Activated T-cell treated with anti-CD3 and anti-CD28 coated beads for 48 hours (primary cell): ENCODE measurements around the gene NEK4.
"Not testable (repeated sequence)": the region's sequence is repeated elsewhere in the genome, so short reads cannot be mapped to it uniquely, and the experiment has no call there.

Experiments used
- DNase-seq: peaks from one replicate; pipeline ENCODE4 v3.0.0-alpha.2; 2020; ENCODE audit warnings: low read depth

NEK4 gene

DNA sequence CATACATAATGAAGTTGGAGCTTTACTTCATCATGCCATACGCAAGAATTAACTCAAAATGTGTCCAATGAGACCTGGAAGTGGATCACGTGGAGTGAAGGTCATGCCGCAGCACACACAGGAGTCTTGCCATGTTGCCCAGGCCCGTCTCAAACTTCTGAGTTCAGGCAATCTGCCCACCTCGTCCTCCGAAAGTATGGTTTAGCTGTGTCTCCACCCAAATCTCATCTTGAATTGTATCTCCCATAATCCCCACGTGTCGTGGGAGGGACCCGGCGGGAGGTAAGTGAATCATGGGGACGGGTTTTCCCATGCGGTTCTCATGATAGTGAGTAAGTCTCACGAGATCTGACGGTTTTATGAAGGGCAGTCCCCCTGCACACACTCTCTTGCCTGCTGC, 39.1 kb downstream of the NEK4 start:
- no peak for DNase-seq

DNA sequence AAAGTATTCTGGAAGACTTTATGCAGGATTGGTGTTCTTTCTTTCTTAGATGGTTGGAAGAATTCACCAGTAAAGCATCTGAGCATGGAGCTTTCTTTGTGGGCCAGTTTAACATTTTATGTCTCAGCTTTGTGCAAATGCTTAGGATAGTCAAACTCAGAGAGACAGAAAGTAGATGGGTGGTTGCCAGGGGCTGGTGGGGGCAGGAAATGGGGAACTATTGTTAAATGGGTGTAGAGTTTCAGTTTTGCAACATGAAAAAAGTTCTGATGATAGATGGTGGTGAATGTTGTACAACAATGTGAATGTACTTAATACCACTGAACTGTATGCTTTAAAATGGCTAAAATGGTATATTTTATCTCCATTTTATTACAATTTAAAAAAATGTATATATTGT, 40.1 kb downstream of the NEK4 start:
- no peak for DNase-seq

- not testable (repeated sequence) for DNase-seq
These were observed 42.0 kb downstream of the NEK4 start for GRCh38 chr3:52728753-52729152.

DNA sequence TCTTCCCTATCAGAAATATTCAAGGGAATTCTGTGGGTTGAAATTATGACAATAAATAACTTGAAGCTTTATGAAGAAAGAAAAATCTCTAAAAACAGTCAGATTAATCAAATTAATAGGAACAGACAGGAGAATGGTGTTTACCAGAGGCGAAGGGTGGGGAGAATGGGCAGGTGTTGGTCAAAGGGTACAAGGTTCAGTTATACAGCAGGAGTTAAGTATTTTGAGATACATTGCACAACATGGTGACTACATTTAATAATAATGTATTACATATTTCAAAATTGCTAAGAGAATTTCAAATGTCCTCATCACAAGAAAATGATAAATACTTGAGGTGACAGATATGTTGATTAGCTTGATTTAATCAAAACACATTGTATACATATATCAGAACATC, 46.2 kb downstream of the NEK4 start:
- no peak for DNase-seq

DNA sequence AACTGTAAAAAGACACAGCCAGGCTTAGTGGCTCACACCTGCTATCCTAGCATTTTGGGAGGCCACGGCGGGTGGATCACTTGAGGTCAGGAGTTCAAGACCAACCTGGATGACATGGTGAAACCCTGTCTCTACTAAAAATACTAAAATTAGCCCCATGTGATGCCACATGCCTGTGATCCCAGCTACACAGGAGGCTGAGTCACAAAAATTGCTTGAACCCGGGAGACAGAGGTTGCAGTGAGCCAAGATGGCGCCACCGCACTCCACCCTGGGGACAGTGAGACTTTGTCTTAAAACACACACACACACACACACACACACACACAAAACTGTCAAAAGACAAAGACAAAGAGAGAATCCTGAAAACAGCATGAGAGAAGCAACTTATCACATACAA, 46.8 kb downstream of the NEK4 start:
- DNase-seq = no peak

DNA sequence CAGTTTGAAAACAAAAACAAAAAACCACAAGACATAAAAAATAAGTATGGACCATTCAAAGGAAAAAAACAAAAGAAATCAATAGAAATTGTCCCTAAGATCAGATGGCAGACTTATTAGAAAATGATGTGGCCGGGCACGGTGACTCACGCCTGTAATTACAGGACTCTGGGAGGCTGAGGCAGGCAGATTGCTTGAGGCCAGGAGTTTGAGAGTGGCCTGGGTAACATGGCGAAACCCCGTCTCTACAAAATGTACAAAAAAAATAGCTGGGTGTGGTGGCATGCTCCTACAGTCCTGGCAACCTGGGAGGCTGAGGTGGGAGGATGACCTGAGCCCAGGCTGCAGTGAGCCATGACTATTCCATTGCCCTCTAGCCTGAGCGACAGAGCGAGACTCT, 48.2 kb downstream of the NEK4 start:
- no peak for DNase-seq

GRCh38 chr3:52721730-52722008, 49.1 kb downstream of the NEK4 start:
- DNase-seq = no peak

DNA sequence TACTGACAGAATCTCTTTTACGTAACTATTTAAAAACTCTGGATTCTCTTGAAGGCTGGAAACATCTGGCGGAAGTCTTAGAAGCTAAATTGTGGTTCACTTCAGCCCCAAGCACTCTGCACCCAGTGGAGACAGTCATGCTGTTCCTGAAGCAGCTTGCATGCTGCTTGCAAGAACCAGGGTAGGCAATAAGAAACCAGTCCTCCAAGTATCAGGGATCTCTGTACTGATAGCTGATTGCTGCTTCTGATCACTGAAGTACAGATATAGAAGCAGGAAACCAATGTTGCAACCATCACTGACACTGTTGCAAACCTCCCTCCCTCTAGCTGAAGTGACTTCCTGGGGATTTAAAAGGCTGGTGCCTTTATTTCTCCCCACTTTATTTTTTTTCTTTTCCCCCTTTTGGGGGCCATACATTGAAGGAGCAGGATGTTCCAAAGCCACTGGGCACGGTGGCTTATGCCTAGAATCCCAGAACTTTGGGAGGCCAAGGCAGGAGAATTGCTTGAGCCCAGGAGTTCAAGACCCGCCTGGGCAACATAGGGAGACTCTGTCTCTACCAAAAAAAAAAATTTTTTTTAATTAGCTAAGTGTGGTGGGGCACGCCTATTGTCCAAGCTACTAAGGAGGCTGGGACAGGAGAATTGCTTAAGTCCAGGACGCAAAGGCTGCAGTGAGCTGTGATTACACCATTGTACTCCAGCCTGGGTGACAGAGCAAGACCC, 49.6 kb downstream of the NEK4 start:
- no peak for DNase-seq

DNA sequence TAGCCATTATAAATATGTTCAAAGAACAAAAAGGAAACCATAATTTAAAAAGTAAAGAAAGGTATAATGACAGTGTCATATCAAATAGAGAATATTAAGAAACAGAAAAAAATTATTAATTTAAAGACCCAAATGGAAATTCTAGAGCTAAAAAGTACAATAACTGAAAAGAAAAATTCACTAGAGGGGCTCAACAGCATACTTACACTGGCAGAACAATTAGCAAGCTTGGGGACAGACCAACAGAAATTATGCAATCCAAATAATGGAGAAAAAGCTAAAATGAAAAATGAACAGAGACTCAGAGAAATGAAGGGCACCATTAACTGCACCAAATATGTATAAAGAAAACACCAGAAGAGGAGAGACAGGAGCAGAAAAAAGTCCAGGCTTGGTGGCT, 51.1 kb downstream of the NEK4 start:
- DNase-seq = no peak

- no peak for DNase-seq
These were observed 54.9 kb downstream of the NEK4 start for GRCh38 chr3:52715714-52716305.

DNA sequence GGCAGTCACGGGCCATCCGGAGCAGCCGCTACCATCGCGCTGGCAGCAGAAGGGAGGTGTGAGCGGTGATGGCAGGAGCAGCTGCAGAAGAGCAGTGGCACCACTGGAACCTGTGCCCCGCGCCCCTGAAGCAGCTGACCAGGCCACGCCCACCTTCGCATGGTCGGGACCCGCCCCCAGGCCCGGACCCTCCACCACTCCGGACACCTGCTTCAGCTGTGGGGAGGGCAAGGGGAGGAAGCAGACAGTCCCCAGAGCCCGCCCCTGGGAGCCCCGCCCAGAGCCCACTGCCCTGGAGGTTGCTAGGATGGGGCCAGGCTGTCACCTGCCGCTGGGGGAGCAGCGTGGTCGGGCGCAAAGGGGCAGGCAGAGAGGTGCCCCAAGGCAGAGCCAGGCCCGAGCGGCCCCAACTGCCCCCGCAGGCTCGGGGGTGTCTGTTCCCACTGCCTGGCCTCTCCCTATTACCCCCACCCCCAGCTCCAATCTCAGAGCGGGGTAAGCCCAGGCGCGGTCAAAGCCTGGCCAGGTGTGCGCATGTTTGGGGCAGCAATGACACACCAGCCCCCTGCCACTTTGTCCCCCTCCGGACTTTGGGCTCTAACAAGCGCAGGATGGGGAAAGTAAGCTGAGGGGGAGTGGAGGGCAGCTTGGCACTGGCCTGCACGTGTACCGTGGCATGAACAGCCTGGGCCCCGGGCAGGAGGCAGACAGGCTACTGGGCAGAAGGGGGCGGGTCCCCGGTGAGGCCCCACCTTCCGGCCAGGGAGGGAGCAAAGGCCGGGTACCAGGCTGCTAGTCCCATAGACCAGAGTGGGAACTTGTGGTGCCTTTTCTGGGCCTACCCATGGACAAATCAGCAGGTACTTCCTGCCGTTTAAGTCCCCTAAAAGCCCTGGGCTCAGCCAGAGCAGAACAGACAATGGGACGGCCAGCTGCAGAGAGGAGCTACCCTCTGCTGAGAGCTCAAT, 56.1 kb downstream of the NEK4 start:
- no peak for DNase-seq

DNA sequence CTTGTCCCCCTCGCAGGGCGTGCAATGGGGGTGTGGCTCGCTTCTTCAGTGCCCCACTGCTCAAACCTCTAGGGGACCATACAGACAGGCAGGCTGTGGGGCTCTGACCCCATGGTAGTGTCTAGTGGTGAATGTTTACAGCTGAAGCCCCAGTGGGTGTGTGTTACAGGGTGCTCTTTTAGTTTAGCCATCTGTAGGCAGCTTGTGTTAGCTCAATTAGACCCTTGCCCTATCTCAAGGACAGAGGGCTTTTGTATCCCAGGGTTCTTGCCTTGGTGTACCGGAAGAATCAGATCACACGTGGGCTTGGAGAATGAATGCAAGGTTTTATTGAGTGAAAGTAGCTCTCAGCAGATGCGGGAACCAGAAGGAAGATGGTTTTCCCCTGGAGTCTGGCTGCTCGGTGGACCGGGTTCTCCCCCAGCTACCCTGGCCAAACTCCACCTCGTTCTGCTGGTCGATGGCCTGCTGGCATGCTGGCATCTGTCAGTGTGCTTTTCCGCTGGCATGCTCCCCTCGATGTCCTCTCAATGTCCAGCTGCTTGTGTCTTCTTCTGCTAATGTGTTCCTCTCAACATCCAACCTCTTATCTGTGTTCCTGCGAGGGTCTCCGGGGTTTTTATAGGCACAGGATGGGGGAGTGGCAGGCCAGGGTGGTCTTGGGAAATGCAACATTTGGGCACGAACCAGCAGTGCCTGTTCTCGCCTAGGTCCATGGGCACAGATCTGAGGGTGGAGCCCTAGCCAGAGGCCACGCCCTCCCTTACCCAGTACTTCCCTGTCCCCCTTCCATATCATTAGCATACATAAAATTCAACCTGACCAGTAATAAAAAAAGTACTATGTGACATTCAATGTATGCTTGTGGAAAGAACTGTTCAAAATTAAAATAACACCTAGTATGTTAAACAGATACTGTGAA, 58.2 kb downstream of the NEK4 start:
- DNase-seq = no peak

DNA sequence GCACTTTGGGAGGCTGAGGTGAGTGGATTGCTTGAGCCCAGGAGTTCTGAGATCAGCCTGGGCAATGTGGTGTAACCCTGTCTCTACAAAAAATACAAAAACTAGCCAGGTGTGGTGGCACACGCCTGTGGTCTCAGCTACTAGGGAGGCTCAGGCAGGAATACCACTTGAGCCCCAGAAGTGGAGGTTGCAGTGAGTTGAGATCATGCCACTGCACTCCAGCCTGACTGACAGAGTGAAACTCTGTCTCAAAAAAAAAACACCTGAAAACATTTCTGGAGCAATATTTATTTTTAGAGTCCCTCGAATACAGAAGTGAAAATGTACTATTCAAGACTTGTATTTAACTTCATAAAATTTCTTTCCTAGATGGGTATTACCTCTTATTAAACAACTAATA, 60.2 kb downstream of the NEK4 start:
- no peak for DNase-seq

DNA sequence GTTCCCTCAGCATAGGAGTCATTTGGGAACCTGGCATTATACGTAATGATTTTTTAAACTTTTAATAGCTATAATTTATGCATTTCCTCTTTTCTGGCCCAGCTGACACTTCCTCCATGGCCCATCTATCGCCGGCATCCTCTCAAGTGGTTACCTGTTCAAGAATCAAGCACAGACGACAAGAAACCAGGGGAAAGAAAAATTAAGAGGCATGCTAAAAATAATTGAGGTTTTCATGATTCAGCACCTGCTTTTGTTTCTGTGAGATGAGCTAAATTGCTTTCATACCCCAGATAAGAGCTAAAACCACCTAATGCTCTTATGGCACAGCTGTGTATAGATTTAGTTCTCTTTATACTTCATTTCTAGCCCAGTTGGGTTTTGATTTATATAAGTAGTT, 63.2 kb downstream of the NEK4 start:
- DNase-seq = no peak

DNA sequence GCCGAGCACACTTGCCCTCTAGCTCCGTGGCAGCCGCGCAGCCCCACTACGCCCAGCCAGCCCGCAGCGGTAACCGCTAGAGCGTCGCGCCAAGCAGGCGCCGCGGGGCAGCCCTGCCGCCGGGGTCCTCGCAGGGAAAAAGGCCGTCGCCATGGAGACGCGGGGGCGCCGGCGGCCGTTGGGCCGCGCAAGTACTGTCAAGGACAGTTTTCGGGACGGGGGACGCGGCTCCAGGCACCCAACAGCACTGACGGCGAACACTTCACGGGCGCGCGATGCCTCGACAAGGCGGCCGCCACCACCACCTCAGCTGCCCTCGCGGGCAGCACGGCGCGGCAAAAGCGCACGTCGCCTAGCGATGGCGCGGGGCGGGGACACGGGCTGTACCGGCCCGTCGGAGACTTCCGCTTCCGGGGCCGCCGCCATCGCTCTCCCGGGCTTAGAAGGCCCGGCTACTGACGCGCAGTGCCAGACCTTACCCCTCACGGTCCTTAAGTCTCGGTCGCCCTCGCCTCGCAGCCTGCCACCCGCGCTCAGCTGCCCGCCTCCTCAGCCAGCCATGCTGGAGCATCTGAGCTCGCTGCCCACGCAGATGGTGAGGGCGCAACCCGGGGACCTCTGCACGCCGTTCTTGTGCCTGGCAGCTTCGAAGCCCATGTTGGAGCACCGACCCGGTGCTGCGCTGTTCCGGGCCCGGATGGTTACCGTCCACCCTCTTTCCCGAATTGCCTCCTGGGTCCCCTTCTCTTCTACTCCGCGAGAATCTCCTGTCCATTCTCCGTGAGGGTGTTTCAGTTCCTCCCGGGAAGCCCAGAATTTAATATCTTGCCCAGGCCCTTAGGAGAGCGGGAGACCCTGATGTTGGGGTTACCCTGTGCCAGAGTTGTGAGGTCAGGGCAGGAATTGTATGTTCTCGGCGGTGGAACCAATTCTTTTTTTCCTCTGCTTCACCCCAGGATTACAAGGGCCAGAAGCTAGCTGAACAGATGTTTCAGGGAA, 64.8 kb downstream of the NEK4 start, which contains the start of the genes GLT8D1 and SPCS1:
GLT8D1 (minus strand) TSS at position 104 of the 999 bp plus-strand sequence. CDS start 5,331 bp downstream, outside the sequence.
SPCS1 (plus strand) TSS at position 419 of the 999 bp plus-strand sequence; CDS start at position 560, 141 bp downstream.
- DNase-seq = peak; percentile 84

DNA sequence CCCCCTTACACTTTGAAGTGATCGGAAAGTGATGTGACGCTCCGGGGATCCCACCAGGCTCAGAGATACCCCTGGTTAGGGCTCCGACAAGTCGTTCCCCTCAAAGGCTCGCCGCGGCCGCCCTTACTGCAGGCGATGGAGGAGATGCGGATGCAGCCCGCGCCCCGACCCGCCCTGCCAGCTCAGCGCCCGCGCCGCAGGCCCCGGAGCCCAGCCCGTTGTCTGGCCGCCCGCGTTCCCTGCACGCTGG, 65.4 kb downstream of the NEK4 start:
- no peak for DNase-seq

GRCh38 chr3:52704611-52705437, 65.9 kb downstream of the NEK4 start:
- no peak for DNase-seq

GRCh38 chr3:52703341-52703740, 67.4 kb downstream of the NEK4 start:
- no peak for DNase-seq

DNA sequence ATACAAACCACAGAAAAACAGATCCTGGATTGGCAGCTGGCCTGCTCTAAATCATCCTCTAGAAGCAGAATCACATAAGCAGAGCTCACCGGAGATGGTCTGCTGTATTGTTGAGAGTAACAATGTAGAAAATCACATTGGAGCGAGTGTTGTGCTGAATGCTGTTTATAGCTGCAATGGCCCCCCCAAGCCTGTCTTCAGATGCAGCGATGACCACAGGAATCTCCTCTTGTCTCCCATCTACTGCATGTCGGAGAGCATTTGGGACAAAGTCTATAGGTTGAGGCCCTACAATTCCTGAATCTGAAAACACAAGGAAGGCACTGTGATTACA, 73.1 kb downstream of the NEK4 start:
- DNase-seq = no peak
